HepG2 (cell line): Measurements from ENCODE around the gene RHBDD1. TPM values are rescaled to one million over a fixed set of nuclear protein-coding genes. Genes with fewer than 3 reads are reported as not detected.

Source experiments
- ATAC-seq: fragments of 200-7000 bp; cut with Tn5 transposase; 3 replicates; pipeline ENCODE4 v1.9.1; 2020; ENCODE audit warnings: mild to moderate bottlenecking, moderate library complexity
- BruUV-seq: library from RNA; stranded (reverse); fragments of 400-500 nt; replicated peaks from 2 replicates; lab custom pipeline; 2021; lab: Mats Ljungman, UMichigan
- CTCF ChIA-PET: fragments of 300-600 bp; formaldehyde crosslinking; extraction: SDS; loops from one replicate; lab custom pipeline; 2021; ENCODE audit warnings: low total read pairs, inconsistent platforms, low intra/inter-chr PET ratio; lab: Yijun Ruan, JAX
- POLR2A ChIA-PET: fragments of 350-600 bp; sonication (Branson Sonifier 250); formaldehyde crosslinking; loops from one replicate; lab custom pipeline; 2020; ENCODE audit warnings: antibody characterized with exemption, inconsistent platforms; lab: Yijun Ruan, JAX
- DNase-seq: peaks from one replicate; pipeline ENCODE4 v3.0.0-alpha.2; 2015; ENCODE audit warnings: low spot score
- FAIRE-seq: peaks from 3 replicates; lab custom pipeline; 2011; peaks lifted over from hg19 to GRCh38; lab: Jason Lieb, UNC
- H2AFZ ChIP-seq: one replicate; pipeline ENCODE4 v1.6.1; 2011; ENCODE audit warnings: low read length, inconsistent platforms
- H3K27ac ChIP-seq: fragments of 300-600 bp; 3 replicates; pipeline ENCODE4 v1.8.0; 2011; ENCODE audit warnings: mixed run types, mild to moderate bottlenecking, mixed read lengths, low read length, inconsistent platforms; ENCODE audit not compliant: insufficient read depth; ENCODE audit errors: extremely low read length
- H3K27me3 ChIP-seq, 2 experiments: fragments of 200-600 bp in 1 of 2; 2 replicates in 1 of 2; 3 replicates in 1 of 2; pipeline versions ENCODE4 v1.6.0 to v1.8.0; 2011; ENCODE audit warnings: low read length in 2 of 2, mild to moderate bottlenecking in 2 of 2, moderate library complexity in 2 of 2, inconsistent platforms in 1 of 2; ENCODE audit not compliant: insufficient read depth in 2 of 2, control insufficient read depth in 1 of 2
- H3K36me3 ChIP-seq, 2 experiments: fragments of 200-600 bp in 1 of 2; replicated peaks in 1 of 2; 2 replicates in 1 of 2; 3 replicates in 1 of 2; pipeline versions ENCODE4 v1.5.1 to v1.8.0; 2011; ENCODE audit warnings: low read length in 2 of 2, inconsistent platforms in 1 of 2; ENCODE audit not compliant: insufficient read depth in 2 of 2, control insufficient read depth in 1 of 2
- H3K4me1 ChIP-seq: 2 replicates; pipeline ENCODE4 v1.5.1; 2012; ENCODE audit warnings: low read length, inconsistent platforms; ENCODE audit not compliant: insufficient read depth
- H3K4me2 ChIP-seq: 2 replicates; pipeline ENCODE4 v1.6.0; 2011; ENCODE audit warnings: low read depth, low read length, inconsistent platforms
- H3K4me3 ChIP-seq, 3 experiments: fragments of 200-600 bp in 1 of 3; sonication (generic), shearing (Covaris generic) in 1 of 3; replicated peaks in 1 of 3; 2 replicates each; pipeline ENCODE4 v1.5.1; 2011 to 2016; ENCODE audit warnings: low read length in 3 of 3, inconsistent platforms in 2 of 3, low read depth in 2 of 3, mild to moderate bottlenecking in 2 of 3, control low read depth in 1 of 3, mixed read lengths in 1 of 3; ENCODE audit not compliant: insufficient read depth in 1 of 3
- H3K79me2 ChIP-seq: one replicate; pipeline ENCODE4 v1.6.1; 2011; ENCODE audit warnings: low read length, inconsistent platforms; ENCODE audit not compliant: insufficient read depth
- H3K9ac ChIP-seq: 2 replicates; pipeline ENCODE4 v1.6.0; 2011; ENCODE audit warnings: mild to moderate bottlenecking, low read depth, low read length, inconsistent platforms; ENCODE audit not compliant: insufficient read depth
- H3K9me3 ChIP-seq: 2 replicates; pipeline ENCODE4 v1.5.1; 2012; ENCODE audit warnings: mild to moderate bottlenecking, low read length
- H4K20me1 ChIP-seq: 2 replicates; pipeline ENCODE4 v1.6.0; 2011; ENCODE audit warnings: inconsistent platforms, mild to moderate bottlenecking, low read length, moderate library complexity; ENCODE audit not compliant: insufficient read depth
- ETS1 ChIP-seq: sonication (generic); formaldehyde crosslinking; IDR thresholded peaks from 2 replicates; pipeline ENCODE4 v1.4.0; 2020; ENCODE audit warnings: missing genetic modification reagents
- IRF9 ChIP-seq: sonication (generic); formaldehyde crosslinking; IDR thresholded peaks from 2 replicates; pipeline ENCODE4 v1.8.0; 2022; ENCODE audit warnings: missing genetic modification reagents, mild to moderate bottlenecking, borderline replicate concordance
- KDM4B ChIP-seq: sonication (generic); formaldehyde crosslinking; IDR thresholded peaks from 2 replicates; pipeline ENCODE4 v1.4.0; 2020; ENCODE audit warnings: missing genetic modification reagents
- MXD4 ChIP-seq: IDR thresholded peaks from 2 replicates; pipeline ENCODE4 v1.6.1; 2016; ENCODE audit warnings: mild to moderate bottlenecking, missing biosample characterization, missing genetic modification reagents
- PHF21A ChIP-seq: sonication (generic); formaldehyde crosslinking; IDR thresholded peaks from 2 replicates; pipeline ENCODE4 v1.5.0; 2020; ENCODE audit warnings: mild to moderate bottlenecking, missing genetic modification reagents
- RXRB ChIP-seq: IDR thresholded peaks from 2 replicates; pipeline ENCODE4 v1.6.1; 2016; ENCODE audit warnings: borderline replicate concordance, missing genetic modification reagents, missing compliant biosample characterization
- ZNF414 ChIP-seq: sonication (generic); formaldehyde crosslinking; IDR thresholded peaks from 2 replicates; pipeline ENCODE4 v1.5.0; 2020; ENCODE audit warnings: missing genetic modification reagents
- ZNF704 ChIP-seq: sonication (generic); formaldehyde crosslinking; IDR thresholded peaks from 2 replicates; pipeline ENCODE4 v1.8.1; 2023; ENCODE audit warnings: mild to moderate bottlenecking, inconsistent platforms, moderate library complexity, missing genetic modification reagents, borderline replicate concordance
- ZNF713 ChIP-seq: sonication (generic); formaldehyde crosslinking; IDR thresholded peaks from 2 replicates; pipeline ENCODE4 v1.4.0; 2020; ENCODE audit warnings: mild to moderate bottlenecking, missing genetic modification reagents
- WGBS: methylation state at CpG from one replicate; pipeline ENCODE4 v1.1.6; 2017; ENCODE audit warnings: low lambda C conversion rate; 5-methylcytosine and 5-hydroxymethylcytosine counted together
- in situ Hi-C: cut with HindIII; loops from 2 replicates; pipeline ENCODE4 v1.10.0; 2017; ENCODE audit warnings: low pct_unique_long_range_greater_than_20kb; ENCODE audit not compliant: extremely low pct_ligation_motif_present
- intact Hi-C: fragments of 100-400 bp; cut with micrococcal nuclease; formaldehyde crosslinking; loops from one replicate; pipeline ENCODE4 v1.10.0; 2022; ENCODE audit not compliant: unreplicated experiment
- polyA plus RNA-seq, 8 experiments: library from polyadenylated mRNA; depleted of rRNA in 3 of 8; stranded (reverse) in 7 of 8; unstranded in 1 of 8; fragments of >200 nt; fragmentation: Illumina TruSeq in 4 of 8; extraction: Trizol in 4 of 8; gene quantifications; 2 replicates each; pipeline versions ENCODE4 v1.2.1 to v1.2.3, GENCODE V29; 2011 to 2016; ENCODE audit warnings: low read depth in 4 of 8, missing spikeins in 1 of 8, mixed read lengths in 1 of 8; ENCODE audit not compliant: insufficient read depth in 1 of 8
- total RNA-seq, 5 experiments: library from RNA; depleted of rRNA; stranded (reverse); fragments of >200 nt; fragmentation: Illumina TruSeq; extraction: Trizol; gene quantifications; 2 replicates each; pipeline ENCODE4 v1.2.3, GENCODE V29; 2016; ENCODE audit warnings: low read depth in 1 of 5
- TF ChIP-seq, protein P1 (sequence below): IDR thresholded peaks from 2 replicates; pipeline ENCODE4 v1.6.1; 2016; ENCODE audit warnings: control low read depth

RHBDD1 gene
- total and polyA plus RNA-seq, 2 of the 13 experiments (the other 11 are each of a cell fraction or from before 2014, with no cell fraction given) = 8.2 to 9.5 TPM

GRCh38 chr2:226855787-226856186 is 19.9 kb downstream of the RHBDD1 start:
- ATAC-seq = no peak
- H3K27me3 ChIP-seq = no peaks in the 10 kb centered on the region
- no peak overlapping the region for H3K9ac ChIP-seq
- intact Hi-C loops (no loop called here), in situ Hi-C loops (no loop called here)
- TF ChIP-seq ZNF713 (CRISPR knock-in tag) (no peak), ZNF704 (no peak), IRF9 (CRISPR knock-in tag) (no peak), MXD4 (CRISPR knock-in tag) (no peak), ZNF414 (no peak), PHF21A (no peak), KDM4B (CRISPR knock-in tag) (no peak), RXRB (CRISPR knock-in tag) (no peak), ETS1 (CRISPR knock-in tag) (no peak)
- TF ChIP-seq, protein P1, sequence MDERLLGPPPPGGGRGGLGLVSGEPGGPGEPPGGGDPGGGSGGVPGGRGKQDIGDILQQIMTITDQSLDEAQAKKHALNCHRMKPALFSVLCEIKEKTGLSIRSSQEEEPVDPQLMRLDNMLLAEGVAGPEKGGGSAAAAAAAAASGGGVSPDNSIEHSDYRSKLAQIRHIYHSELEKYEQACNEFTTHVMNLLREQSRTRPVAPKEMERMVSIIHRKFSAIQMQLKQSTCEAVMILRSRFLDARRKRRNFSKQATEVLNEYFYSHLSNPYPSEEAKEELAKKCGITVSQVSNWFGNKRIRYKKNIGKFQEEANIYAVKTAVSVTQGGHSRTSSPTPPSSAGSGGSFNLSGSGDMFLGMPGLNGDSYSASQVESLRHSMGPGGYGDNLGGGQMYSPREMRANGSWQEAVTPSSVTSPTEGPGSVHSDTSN (CRISPR knock-in tag) = no peak
- no peak overlapping the region for H2AFZ ChIP-seq
- no peaks in the 10 kb centered on the region for H3K9me3 ChIP-seq
- CTCF ChIA-PET = no interaction called here
- no peaks in the 10 kb centered on the region for H3K79me2 ChIP-seq
- WGBS = 46% methylated on average over 2 of the region's 2 CpGs
- BruUV-seq = no TSS peak
- POLR2A ChIA-PET = no interaction called here
- H3K4me3 ChIP-seq = no peak overlapping the region
- H3K4me2 ChIP-seq = no peak overlapping the region
- no peaks in the 10 kb centered on the region for H3K36me3 ChIP-seq
- peak; percentile 23 for FAIRE-seq
- no peaks in the 10 kb centered on the region for H4K20me1 ChIP-seq
- no peaks in the 10 kb centered on the region for H3K4me1 ChIP-seq
- no peak for DNase-seq
- no peak overlapping the region for H3K27ac ChIP-seq
